ENCODE data around the gene KIF4A. TPM values are rescaled to one million over a fixed set of nuclear protein-coding genes. Genes with fewer than 3 reads are reported as not detected.
"Not testable (repeated sequence)": the region's sequence is repeated elsewhere in the genome, so short reads cannot be mapped to it uniquely, and the experiment has no call there.

Gene KIF4A
- total RNA-seq, 2 donors from 2014 or later, result 8.7 to 33.7 TPM

GRCh38 chrX:70359458-70359857 lies 69.6 kb downstream of the KIF4A start:
- TF ChIP-seq, protein P1, sequence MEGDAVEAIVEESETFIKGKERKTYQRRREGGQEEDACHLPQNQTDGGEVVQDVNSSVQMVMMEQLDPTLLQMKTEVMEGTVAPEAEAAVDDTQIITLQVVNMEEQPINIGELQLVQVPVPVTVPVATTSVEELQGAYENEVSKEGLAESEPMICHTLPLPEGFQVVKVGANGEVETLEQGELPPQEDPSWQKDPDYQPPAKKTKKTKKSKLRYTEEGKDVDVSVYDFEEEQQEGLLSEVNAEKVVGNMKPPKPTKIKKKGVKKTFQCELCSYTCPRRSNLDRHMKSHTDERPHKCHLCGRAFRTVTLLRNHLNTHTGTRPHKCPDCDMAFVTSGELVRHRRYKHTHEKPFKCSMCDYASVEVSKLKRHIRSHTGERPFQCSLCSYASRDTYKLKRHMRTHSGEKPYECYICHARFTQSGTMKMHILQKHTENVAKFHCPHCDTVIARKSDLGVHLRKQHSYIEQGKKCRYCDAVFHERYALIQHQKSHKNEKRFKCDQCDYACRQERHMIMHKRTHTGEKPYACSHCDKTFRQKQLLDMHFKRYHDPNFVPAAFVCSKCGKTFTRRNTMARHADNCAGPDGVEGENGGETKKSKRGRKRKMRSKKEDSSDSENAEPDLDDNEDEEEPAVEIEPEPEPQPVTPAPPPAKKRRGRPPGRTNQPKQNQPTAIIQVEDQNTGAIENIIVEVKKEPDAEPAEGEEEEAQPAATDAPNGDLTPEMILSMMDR (IDR thresholded peaks at IDR 0.05), result no peak
- Histone ChIP-seq H3K4me3 (no peak overlapping the region), H3K36me3 (no peaks in the 10 kb centered on the region), H3K9me3 (no peaks in the 10 kb centered on the region), H3K27ac (no peak overlapping the region), H3K9ac (ENCODE audit: low read depth in 2 of 2, low read length in 2 of 2) (no peak overlapping the region), H3K4me1 (no peaks in the 10 kb centered on the region), H3K27me3 (no peaks in the 10 kb centered on the region)
- no peak for DNase-seq
- intact Hi-C loops (cut with DNase I), result no loop called here

DNA sequence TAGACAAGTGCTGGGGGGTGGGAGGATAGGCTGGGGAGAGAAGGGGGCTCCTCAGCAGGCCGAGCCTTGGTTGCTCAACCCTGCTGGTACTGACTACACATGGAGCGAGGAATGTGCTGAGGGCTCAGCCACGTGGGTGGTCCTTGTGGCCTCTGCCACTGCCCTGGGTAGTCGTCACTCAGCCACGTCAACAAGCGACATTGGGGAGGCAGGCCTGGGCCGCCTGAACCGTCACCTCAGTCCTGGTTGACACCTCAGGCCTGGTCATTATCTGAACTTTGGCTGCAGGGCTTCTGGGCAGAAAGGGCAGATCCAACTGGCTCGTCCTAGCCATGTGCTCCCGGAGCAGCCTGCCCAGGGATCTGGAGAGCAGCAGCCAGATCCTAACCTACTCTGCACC lies 70.5 kb downstream of the KIF4A start:
- no peak overlapping the region for H3K27ac ChIP-seq
- H3K4me3 ChIP-seq, result no peak overlapping the region
- H3K9me3 ChIP-seq, result no peaks in the 10 kb centered on the region
- TF ChIP-seq, protein P1 (IDR thresholded peaks at IDR 0.05), result no peak
- H3K4me1 ChIP-seq, result no peaks in the 10 kb centered on the region
- no peak for DNase-seq
- H3K36me3 ChIP-seq, result no peaks in the 10 kb centered on the region
- H3K9ac ChIP-seq (ENCODE audit: low read depth in 2 of 2, low read length in 2 of 2), result no peak overlapping the region
- no peaks in the 10 kb centered on the region for H3K27me3 ChIP-seq
- intact Hi-C loops (cut with DNase I), result no loop called here

- H3K4me1 ChIP-seq; H3K27me3 ChIP-seq; intact Hi-C loops (cut with DNase I); H3K9ac ChIP-seq (ENCODE audit: low read depth in 2 of 2, low read length in 2 of 2); H3K27ac ChIP-seq; H3K9me3 ChIP-seq; H3K4me3 ChIP-seq; H3K36me3 ChIP-seq; DNase-seq: not testable (repeated sequence)
Measured at GRCh38 chrX:70368731-70369130, 78.8 kb downstream of the KIF4A start.

DNA sequence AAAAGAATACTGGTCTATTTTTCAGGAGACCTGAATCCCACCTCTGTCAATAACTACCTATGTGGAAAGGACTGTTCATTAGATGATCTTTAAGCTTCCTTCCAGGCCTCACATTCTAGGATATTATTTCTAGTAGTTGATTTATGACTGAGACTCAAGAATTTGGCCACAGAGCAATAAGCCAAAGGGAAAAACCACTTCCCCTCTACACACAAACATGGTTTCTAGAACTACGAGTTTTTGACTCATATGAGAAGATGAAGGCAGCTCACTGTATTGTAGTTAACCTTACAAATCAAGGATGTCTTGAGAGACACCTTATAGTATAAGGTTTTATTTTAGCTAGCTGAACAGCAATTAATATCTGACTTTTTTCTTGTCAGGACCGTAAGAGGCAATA lies 96.3 kb downstream of the KIF4A start:
- no peak for DNase-seq
- Histone ChIP-seq H3K27me3 (no peaks in the 10 kb centered on the region), H3K9ac (ENCODE audit: low read depth in 2 of 2, low read length in 2 of 2) (no peak overlapping the region), H3K4me1 (no peaks in the 10 kb centered on the region), H3K36me3 (no peaks in the 10 kb centered on the region), H3K27ac (no peak overlapping the region), H3K9me3 (no peaks in the 10 kb centered on the region), H3K4me3 (no peak overlapping the region)
- intact Hi-C loops (cut with DNase I), result no loop called here
- TF ChIP-seq, protein P1 (IDR thresholded peaks at IDR 0.05), result no peak

GRCh38 chrX:70398899-70399298 lies 109.0 kb downstream of the KIF4A start:
- Histone ChIP-seq H3K4me3 (no peak overlapping the region), H3K9ac (ENCODE audit: low read depth in 2 of 2, low read length in 2 of 2) (no peak overlapping the region), H3K27ac (no peak overlapping the region), H3K4me1 (no peaks in the 10 kb centered on the region), H3K27me3 (no peaks in the 10 kb centered on the region), H3K9me3 (no peaks in the 10 kb centered on the region), H3K36me3 (no peaks in the 10 kb centered on the region)
- DNase-seq, result no peak
- intact Hi-C loops (cut with DNase I), result no loop called here
- TF ChIP-seq, protein P1 (IDR thresholded peaks at IDR 0.05), result no peak

DNA sequence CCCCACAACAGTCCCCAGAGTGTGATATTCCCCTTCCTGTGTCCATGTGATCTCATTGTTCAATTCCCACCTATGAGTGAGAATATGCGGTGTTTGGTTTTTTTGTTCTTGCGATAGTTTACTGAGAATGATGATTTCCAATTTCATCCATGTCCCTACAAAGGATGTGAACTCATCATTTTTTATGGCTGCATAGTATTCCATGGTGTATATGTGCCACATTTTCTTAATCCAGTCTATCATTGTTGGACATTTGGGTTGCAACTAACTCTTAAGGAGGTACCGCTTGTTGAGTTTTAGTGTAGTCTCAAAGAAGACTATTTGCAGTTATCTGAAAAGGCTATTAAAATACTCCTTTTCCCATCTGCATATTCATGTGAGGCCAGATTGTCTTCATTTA lies 110.3 kb downstream of the KIF4A start:
- H3K9ac ChIP-seq (ENCODE audit: low read depth in 2 of 2, low read length in 2 of 2); H3K27me3 ChIP-seq; H3K4me3 ChIP-seq; H3K9me3 ChIP-seq; H3K27ac ChIP-seq; H3K36me3 ChIP-seq; intact Hi-C loops (cut with DNase I); H3K4me1 ChIP-seq; DNase-seq: not testable (repeated sequence)

GRCh38 chrX:70402721-70403120 lies 112.8 kb downstream of the KIF4A start:
- no peak overlapping the region for H3K9ac ChIP-seq (ENCODE audit: low read depth in 2 of 2, low read length in 2 of 2)
- no peak for DNase-seq
- no peak overlapping the region for H3K27ac ChIP-seq
- H3K36me3 ChIP-seq, result no peaks in the 10 kb centered on the region
- intact Hi-C loops (cut with DNase I), result no loop called here
- H3K4me1 ChIP-seq, result no peaks in the 10 kb centered on the region
- TF ChIP-seq, protein P1 (IDR thresholded peaks at IDR 0.05), result no peak
- no peaks in the 10 kb centered on the region for H3K27me3 ChIP-seq
- H3K9me3 ChIP-seq, result no peaks in the 10 kb centered on the region
- no peak overlapping the region for H3K4me3 ChIP-seq

All from colonic mucosa (tissue), 4 donors.